CD4-positive, alpha-beta T cell (primary cell): Measurements from ENCODE around the gene OXA1L. TPM values are rescaled to one million over a fixed set of nuclear protein-coding genes. Genes with fewer than 3 reads are reported as not detected.
"Not testable (repeated sequence)": the region's sequence is repeated elsewhere in the genome, so short reads cannot be mapped to it uniquely, and the experiment has no call there.

Experiments used
- ATAC-seq: fragments of 200-7000 bp; cut with Tn5 transposase; one replicate; pipeline ENCODE4 v1.10.0; 2022; ENCODE audit warnings: mild to moderate bottlenecking; ENCODE audit not compliant: poor library complexity
- CTCF ChIA-PET: fragments of 350-600 bp; sonication (Branson Sonifier 250); formaldehyde crosslinking; loops from one replicate; lab custom pipeline; 2021; ENCODE audit warnings: antibody characterized with exemption, inconsistent platforms; lab: Charles Lee
- POLR2A ChIA-PET: fragments of 350-600 bp; sonication (Branson Sonifier 250); formaldehyde crosslinking; loops from one replicate; lab custom pipeline; 2021; ENCODE audit warnings: antibody characterized with exemption, inconsistent platforms; lab: Charles Lee
- DNase-seq, 14 experiments: peaks; one replicate each; pipeline ENCODE4 v3.0.0-alpha.2; 2013 to 2020; ENCODE audit warnings: mixed read lengths in 2 of 14
- H3K27ac ChIP-seq, 2 donors: one replicate each; pipeline versions ENCODE4 v1.5.1 to v1.7.0; 2013; ENCODE audit warnings: low read length in 2 of 2, low read depth in 1 of 2, mild to moderate bottlenecking in 1 of 2
- H3K27me3 ChIP-seq, 2 experiments: 1 replicate in 1 of 2; 2 replicates in 1 of 2; pipeline versions ENCODE4 v1.6.1 to v1.7.0; 2013; ENCODE audit warnings: low read length in 2 of 2, control low read depth in 1 of 2, mild to moderate bottlenecking in 1 of 2, moderate library complexity in 1 of 2; ENCODE audit not compliant: insufficient read depth in 2 of 2, control insufficient read depth in 1 of 2
- H3K36me3 ChIP-seq: one replicate; pipeline ENCODE4 v1.6.1; 2013; ENCODE audit warnings: low read length, control low read depth; ENCODE audit not compliant: insufficient read depth
- H3K4me1 ChIP-seq: one replicate; pipeline ENCODE4 v1.6.1; 2013; ENCODE audit warnings: low read length, control low read depth; ENCODE audit not compliant: insufficient read depth
- H3K4me3 ChIP-seq: one replicate; pipeline ENCODE4 v1.5.1; 2013; ENCODE audit warnings: mild to moderate bottlenecking, low read length, moderate library complexity
- H3K9me3 ChIP-seq, 2 experiments: 1 replicate in 1 of 2; 2 replicates in 1 of 2; pipeline versions ENCODE4 v1.6.1 to v1.7.0; 2013; ENCODE audit warnings: low read length in 2 of 2, mild to moderate bottlenecking in 2 of 2, control low read depth in 1 of 2, moderate library complexity in 1 of 2; ENCODE audit not compliant: control insufficient read depth in 1 of 2, insufficient read depth in 1 of 2
- H3K27ac Mint-ChIP-seq: one replicate; pipeline ENCODE4 v1.8.0; 2020; ENCODE audit warnings: mixed read lengths
- H3K27me3 Mint-ChIP-seq: one replicate; pipeline ENCODE4 v1.8.0; 2021; ENCODE audit warnings: mixed read lengths
- H3K36me3 Mint-ChIP-seq: one replicate; pipeline ENCODE4 v1.8.0; 2021; ENCODE audit warnings: low read depth, mixed read lengths
- H3K4me1 Mint-ChIP-seq: one replicate; pipeline ENCODE4 v1.8.0; 2021; ENCODE audit warnings: low read depth, mixed read lengths
- H3K4me3 Mint-ChIP-seq: one replicate; pipeline ENCODE4 v1.8.0; 2020; ENCODE audit warnings: mild to moderate bottlenecking, mixed read lengths
- H3K9me3 Mint-ChIP-seq: one replicate; pipeline ENCODE4 v1.8.0; 2020; ENCODE audit warnings: mixed read lengths
- intact Hi-C, 2 experiments: fragments of 100-400 bp; cut with DNase I in 1 of 2; cut with micrococcal nuclease in 1 of 2; formaldehyde crosslinking; loops; one replicate each; pipeline versions ENCODE4 v1.15.1 to v1.9.0; 2023 to 2025; cut with DNase I, micrococcal nuclease
- total RNA-seq, 174 experiments: library from RNA in 2 of 174; stranded (reverse) in 2 of 174; gene quantifications; one replicate each; pipeline ENCODE4 v1.2.3 and lab custom pipeline; 2021 to 2026
- TF ChIP-seq, protein P1 (sequence below): fragments of 200-600 bp; IDR thresholded peaks from one replicate; pipeline ENCODE4 v1.8.0; 2022; ENCODE audit warnings: antibody characterized with exemption, mild to moderate bottlenecking

OXA1L gene
- total RNA-seq, 2 experiments from 2014 or later, result 176 to 177 TPM

DNA sequence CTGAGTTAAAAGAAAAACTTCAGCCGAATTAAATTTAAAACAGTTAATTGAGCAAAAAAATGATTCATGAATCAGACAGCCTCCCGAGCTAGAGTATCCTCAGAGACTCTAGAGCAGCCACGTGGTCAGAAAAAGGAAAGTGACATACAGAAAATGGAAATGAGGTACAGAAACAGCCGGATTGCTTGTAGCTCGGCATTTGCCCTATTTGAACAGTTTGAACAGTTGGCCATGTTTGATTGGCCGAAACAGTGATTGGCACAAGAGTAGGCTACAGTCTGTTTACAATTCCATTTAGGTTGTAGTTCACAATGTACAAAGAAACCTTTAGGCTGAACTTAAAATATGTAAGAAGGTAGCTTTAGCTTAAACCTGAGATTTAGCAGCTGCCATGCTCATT lies 12.9 kb upstream of the OXA1L start:
- CTCF ChIA-PET, result no interaction called here

DNA sequence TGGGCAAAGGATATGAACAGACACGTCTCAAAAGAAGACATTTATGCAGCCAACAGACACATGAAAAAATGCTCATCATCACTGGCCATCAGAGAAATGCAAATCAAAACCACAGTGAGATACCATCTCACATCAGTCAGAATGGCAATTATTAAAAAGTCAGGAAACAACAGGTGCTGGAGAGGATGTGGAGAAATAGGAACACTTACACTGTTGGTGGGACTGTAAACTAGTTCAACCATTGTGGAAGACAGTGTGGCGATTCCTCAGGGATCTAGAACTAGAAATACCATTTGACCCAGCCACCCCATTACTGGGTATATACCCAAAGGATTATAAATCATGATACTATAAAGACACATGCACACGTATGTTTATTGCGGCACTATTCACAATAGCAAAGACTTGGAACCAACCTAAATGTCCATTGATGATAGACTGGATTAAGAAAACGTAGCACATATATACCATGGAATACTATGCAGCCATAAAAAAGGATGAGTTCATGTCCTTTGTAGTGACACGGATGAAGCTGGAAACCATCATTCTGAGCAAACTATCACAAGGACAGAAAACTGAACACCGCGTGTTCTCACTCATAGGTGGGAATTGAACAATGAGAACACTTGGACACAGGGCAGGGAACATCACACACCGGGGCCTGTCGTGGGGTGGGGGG lies 8.4 kb upstream of the OXA1L start:
- ATAC-seq, H3K27ac Mint-ChIP-seq, H3K27ac ChIP-seq, H3K4me1 ChIP-seq, H3K27me3 Mint-ChIP-seq, H3K9me3 ChIP-seq, POLR2A ChIA-PET, H3K4me3 Mint-ChIP-seq, H3K36me3 ChIP-seq, H3K27me3 ChIP-seq, CTCF ChIA-PET, DNase-seq, H3K4me3 ChIP-seq, intact Hi-C loops, H3K4me1 Mint-ChIP-seq: not testable (repeated sequence)
- peaks cover 11% of the 10 kb centered on the region for H3K9me3 Mint-ChIP-seq
- H3K36me3 Mint-ChIP-seq, result peaks cover 21% of the 10 kb centered on the region

More for the DNA sequence above, 12.9 kb upstream of the OXA1L start:
- Mint-ChIP-seq H3K4me1 (peaks cover 3% of the 10 kb centered on the region), H3K36me3 (no peaks in the 10 kb centered on the region), H3K4me3 (no peak overlapping the region), H3K9me3 (no peaks in the 10 kb centered on the region), H3K27ac (no peak overlapping the region), H3K27me3 (peaks cover 33% of the 10 kb centered on the region)
- Histone ChIP-seq H3K4me3 (no peak overlapping the region), H3K4me1 (no peaks in the 10 kb centered on the region), H3K36me3 (no peaks in the 10 kb centered on the region), H3K9me3 (no peaks in the 10 kb centered on the region), H3K27ac (no peak overlapping the region), H3K27me3 (peaks cover 0 to 12% of the 10 kb centered on the region in 2 experiments)
- DNase-seq (no peak), ATAC-seq (no peak)
- POLR2A ChIA-PET, result no interaction called here
- intact Hi-C loops, result no loop called here
- TF ChIP-seq, protein P1, sequence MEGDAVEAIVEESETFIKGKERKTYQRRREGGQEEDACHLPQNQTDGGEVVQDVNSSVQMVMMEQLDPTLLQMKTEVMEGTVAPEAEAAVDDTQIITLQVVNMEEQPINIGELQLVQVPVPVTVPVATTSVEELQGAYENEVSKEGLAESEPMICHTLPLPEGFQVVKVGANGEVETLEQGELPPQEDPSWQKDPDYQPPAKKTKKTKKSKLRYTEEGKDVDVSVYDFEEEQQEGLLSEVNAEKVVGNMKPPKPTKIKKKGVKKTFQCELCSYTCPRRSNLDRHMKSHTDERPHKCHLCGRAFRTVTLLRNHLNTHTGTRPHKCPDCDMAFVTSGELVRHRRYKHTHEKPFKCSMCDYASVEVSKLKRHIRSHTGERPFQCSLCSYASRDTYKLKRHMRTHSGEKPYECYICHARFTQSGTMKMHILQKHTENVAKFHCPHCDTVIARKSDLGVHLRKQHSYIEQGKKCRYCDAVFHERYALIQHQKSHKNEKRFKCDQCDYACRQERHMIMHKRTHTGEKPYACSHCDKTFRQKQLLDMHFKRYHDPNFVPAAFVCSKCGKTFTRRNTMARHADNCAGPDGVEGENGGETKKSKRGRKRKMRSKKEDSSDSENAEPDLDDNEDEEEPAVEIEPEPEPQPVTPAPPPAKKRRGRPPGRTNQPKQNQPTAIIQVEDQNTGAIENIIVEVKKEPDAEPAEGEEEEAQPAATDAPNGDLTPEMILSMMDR, result no peak

DNA sequence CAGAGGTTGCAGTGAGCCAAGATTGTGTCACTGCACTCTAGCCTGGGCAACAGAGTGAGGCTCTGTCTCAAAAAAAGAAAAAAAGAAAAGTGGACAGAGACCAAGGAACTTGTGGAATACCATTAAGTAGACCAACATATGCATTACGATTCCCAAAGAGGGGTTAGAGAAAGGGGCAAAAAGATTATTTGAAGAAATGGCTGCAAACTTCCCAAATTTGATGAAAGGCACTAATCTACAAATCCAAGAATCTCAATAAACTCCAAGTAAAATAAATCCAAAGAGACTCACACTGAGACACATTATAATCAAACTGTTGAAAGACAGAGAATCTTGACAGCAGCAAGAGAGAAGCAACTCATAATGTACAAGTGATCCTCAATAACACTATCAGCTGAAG lies 4.8 kb upstream of the OXA1L start:
- H3K27me3 Mint-ChIP-seq, result no peaks in the 10 kb centered on the region
- no peak overlapping the region for H3K4me3 ChIP-seq
- H3K9me3 ChIP-seq, result peaks cover 0 to 7% of the 10 kb centered on the region in 2 experiments
- no peak overlapping the region for H3K4me3 Mint-ChIP-seq
- no peaks in the 10 kb centered on the region for H3K36me3 ChIP-seq
- TF ChIP-seq, protein P1, result no peak
- H3K9me3 Mint-ChIP-seq, result peaks cover 11% of the 10 kb centered on the region
- ATAC-seq (no peak), DNase-seq (no peak)
- intact Hi-C loops, result loop anchor here in 1 of 2 experiments (5.0 to 10.0 kb wide), 3 partner anchors 49 to 1307 kb away; partner anchors contain the start of genes ACIN1, C14orf119 and CHD8
- POLR2A ChIA-PET, result no interaction called here
- peaks cover 10% of the 10 kb centered on the region for H3K4me1 ChIP-seq
- no peak overlapping the region for H3K27ac ChIP-seq
- no peak overlapping the region for H3K27ac Mint-ChIP-seq
- H3K4me1 Mint-ChIP-seq, result peaks cover 8% of the 10 kb centered on the region
- CTCF ChIA-PET, result interaction anchor here (0.6 to 2.2 kb wide), 3 partner anchors 12 to 1219 kb away, joined by 3 to 6 read pairs (median 4); no protein-coding TSS in a partner anchor
- peaks cover 33% of the 10 kb centered on the region for H3K36me3 Mint-ChIP-seq
- no peaks in the 10 kb centered on the region for H3K27me3 ChIP-seq
